Endothelial cell (in vitro differentiated cells): ENCODE results near the gene PTCD1. TPM values are rescaled to one million over a fixed set of nuclear protein-coding genes. Genes with fewer than 3 reads are reported as not detected.

ENCODE experiments used
- DNase-seq: peaks from one replicate; pipeline ENCODE4 v3.0.0; 2021; ENCODE audit warnings: low spot score
- H3K27ac Mint-ChIP-seq: one replicate; pipeline ENCODE4 v1.8.0; 2021; ENCODE audit warnings: mixed read lengths, inconsistent platforms; ENCODE audit not compliant: unreplicated experiment
- H3K27me3 Mint-ChIP-seq: one replicate; pipeline ENCODE4 v1.8.0; 2021; ENCODE audit warnings: mild to moderate bottlenecking, moderate library complexity, mixed read lengths, inconsistent platforms; ENCODE audit not compliant: unreplicated experiment
- H3K36me3 Mint-ChIP-seq: one replicate; pipeline ENCODE4 v1.8.0; 2021; ENCODE audit warnings: mild to moderate bottlenecking, low read depth, mixed read lengths, inconsistent platforms; ENCODE audit not compliant: unreplicated experiment
- H3K4me1 Mint-ChIP-seq: one replicate; pipeline ENCODE4 v1.8.0; 2021; ENCODE audit warnings: mild to moderate bottlenecking, mixed read lengths, inconsistent platforms; ENCODE audit not compliant: unreplicated experiment
- H3K4me3 Mint-ChIP-seq: one replicate; pipeline ENCODE4 v1.8.0; 2021; ENCODE audit warnings: mild to moderate bottlenecking, mixed read lengths, inconsistent platforms; ENCODE audit not compliant: unreplicated experiment
- H3K9me3 Mint-ChIP-seq: one replicate; pipeline ENCODE4 v1.8.0; 2021; ENCODE audit warnings: mixed read lengths, inconsistent platforms; ENCODE audit not compliant: unreplicated experiment
- CTCF ChIP-seq: fragments of 200-600 bp; sonication (generic); IDR thresholded peaks from one replicate; pipeline ENCODE4 v1.5.0; 2021; ENCODE audit warnings: antibody characterized with exemption; ENCODE audit not compliant: unreplicated experiment
- total RNA-seq: library from RNA; stranded (reverse); fragmentation: NEBNext Ultra II Directional; extraction: Animal tissue kit (Norgen Biotek cat#: 25700); gene quantifications from one replicate; pipeline ENCODE4 v1.2.1, GENCODE V29; 2021; ENCODE audit not compliant: unreplicated experiment

The PTCD1 gene
- total RNA-seq, 1 donor from 2014 or later: 7.1 TPM

DNA sequence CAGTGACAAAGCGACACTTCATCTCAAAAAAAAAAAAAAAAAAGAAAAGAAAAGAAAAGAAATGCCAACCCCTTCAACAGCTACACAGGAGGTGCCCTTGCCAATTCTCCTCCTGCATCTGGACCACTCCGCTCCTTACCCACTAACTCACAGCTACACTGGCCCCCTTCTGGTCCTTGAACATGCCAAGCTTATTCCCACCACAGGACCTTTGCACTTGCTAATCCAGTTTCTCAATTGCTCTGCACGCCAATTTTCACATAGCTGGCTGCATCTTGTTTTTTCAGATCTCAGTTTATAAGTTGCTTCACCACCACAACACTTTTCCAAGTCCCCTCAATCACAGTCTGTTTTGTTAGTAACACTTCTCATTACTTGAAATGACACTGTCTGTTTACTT, 35.7 kb downstream of the PTCD1 start:
- peak overlapping the region; percentile 75 for H3K4me3 Mint-ChIP-seq
- peaks cover 34% of the 10 kb centered on the region for H3K27me3 Mint-ChIP-seq
- DNase-seq: no peak
- H3K4me1 Mint-ChIP-seq: peaks cover 14% of the 10 kb centered on the region
- H3K36me3 Mint-ChIP-seq: peaks cover 43% of the 10 kb centered on the region
- H3K27ac Mint-ChIP-seq: no peak overlapping the region
- TF ChIP-seq CTCF: no peak
- no peaks in the 10 kb centered on the region for H3K9me3 Mint-ChIP-seq

DNA sequence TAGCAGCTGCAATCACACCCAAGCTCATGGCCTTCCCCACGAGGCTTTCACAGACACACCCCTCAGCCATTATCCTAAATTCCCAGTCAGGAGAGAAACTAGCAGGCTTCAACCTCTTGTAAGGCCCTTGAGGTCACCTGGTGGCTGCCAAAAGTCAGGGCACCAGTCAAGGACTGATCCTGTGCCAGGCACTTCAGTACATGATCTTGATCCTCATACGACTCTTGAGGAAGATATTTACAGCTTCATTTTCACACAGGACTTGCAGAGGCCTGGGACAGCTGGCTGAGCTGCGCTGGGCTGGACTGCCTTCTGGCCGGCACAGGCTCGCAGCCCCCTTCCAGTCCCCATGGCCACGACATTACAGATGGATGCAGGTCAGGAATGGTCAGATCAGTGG, 39.0 kb downstream of the PTCD1 start:
- no peaks in the 10 kb centered on the region for H3K4me1 Mint-ChIP-seq

DNA sequence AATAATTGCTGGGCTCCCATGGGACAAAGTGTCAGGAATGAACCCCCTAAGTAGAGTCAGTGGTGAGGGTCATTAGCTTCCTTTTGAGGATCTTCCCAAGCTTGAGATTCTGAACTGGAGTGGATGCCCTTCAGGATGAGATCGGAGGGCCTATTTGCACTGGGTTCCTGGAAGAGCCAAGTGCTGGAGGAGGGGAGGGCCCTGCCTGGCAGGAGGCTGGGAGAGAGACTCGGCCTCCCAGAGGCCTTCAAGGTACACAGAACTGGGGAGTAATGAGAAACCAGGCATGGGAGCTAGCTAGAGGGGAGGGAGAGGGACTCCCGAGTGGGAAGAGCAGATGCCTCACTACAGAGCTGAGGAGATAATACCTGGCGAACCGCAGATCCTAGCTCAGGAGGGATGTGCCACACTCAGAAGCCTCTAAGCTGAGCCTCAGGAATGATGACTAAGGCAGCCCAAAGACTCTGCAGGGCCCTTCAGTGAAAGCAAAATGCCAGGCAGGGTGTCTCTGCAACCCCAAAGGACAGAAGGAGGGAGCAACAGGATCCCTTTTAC, 39.6 kb downstream of the PTCD1 start:
- H3K4me1 Mint-ChIP-seq: no peaks in the 10 kb centered on the region
- H3K27ac Mint-ChIP-seq: peak overlapping the region; percentile 80
- H3K4me3 Mint-ChIP-seq: peak overlapping the region; percentile 63
- no peaks in the 10 kb centered on the region for H3K9me3 Mint-ChIP-seq
- H3K36me3 Mint-ChIP-seq: peaks cover 36% of the 10 kb centered on the region
- no peak for DNase-seq
- TF ChIP-seq CTCF: no peak
- peaks cover 17% of the 10 kb centered on the region for H3K27me3 Mint-ChIP-seq

More for the DNA sequence above, 39.0 kb downstream of the PTCD1 start:
- peaks cover 21% of the 10 kb centered on the region for H3K27me3 Mint-ChIP-seq
- no peak for TF ChIP-seq CTCF
- no peak for DNase-seq
- H3K4me3 Mint-ChIP-seq: no peak overlapping the region
- H3K27ac Mint-ChIP-seq: peak overlapping the region; percentile 16
- H3K9me3 Mint-ChIP-seq: no peaks in the 10 kb centered on the region
- H3K36me3 Mint-ChIP-seq: peaks cover 42% of the 10 kb centered on the region

DNA sequence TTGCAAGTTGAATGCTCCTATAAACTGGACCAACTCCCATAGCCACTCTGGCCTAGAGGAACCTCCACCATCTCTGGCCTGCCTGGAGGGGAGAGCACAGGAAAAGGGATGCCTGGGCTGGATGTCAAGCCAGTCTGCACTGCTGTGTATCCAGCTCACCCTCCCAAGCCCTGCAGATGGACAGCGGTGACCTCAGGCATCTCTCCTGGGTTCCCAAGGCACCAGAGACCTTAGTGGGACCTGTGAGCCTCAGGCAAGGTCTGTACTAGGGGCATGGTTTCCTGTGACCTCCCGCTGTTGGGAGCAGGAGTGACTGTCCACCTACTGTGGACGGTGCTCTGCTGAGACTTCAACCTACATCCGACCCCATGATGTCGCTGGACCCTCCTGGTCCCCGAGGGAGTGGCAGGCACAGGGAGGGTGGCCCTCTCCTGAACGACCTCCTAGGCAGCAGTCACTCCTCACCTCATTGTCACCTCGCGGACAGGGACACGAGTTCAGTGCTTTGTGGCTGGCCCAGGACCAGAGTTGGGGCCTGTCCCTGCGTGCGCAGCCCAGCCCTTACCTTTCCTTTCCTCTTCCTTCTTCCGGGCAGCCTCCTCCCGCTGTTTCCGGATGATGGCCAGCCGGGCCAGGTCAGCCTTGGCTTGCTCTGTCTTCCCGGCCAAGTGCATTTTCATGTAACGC, 41.2 kb downstream of the PTCD1 start:
- peak overlapping the region; percentile 11 for H3K4me3 Mint-ChIP-seq
- peak overlapping the region; percentile 24 for H3K27ac Mint-ChIP-seq
- no peak for TF ChIP-seq CTCF
- H3K4me1 Mint-ChIP-seq: peaks cover 9% of the 10 kb centered on the region
- H3K27me3 Mint-ChIP-seq: peaks cover 14% of the 10 kb centered on the region
- no peak for DNase-seq
- H3K9me3 Mint-ChIP-seq: no peaks in the 10 kb centered on the region
- peaks cover 24% of the 10 kb centered on the region for H3K36me3 Mint-ChIP-seq
